T-helper 1 cell treated with Interleukin-12 subunit alpha and Interleukin-12 subunit beta and Interleukin-4 antibody, amounts not matched to agents 30 μg/mL and 1 μg/mL, for 36 hours (primary cell): ENCODE data around the gene GPC4.

ENCODE experiments used
- H3K27ac Mint-ChIP-seq: one replicate; pipeline ENCODE4 v1.8.0; 2021; ENCODE audit warnings: mild to moderate bottlenecking, mixed read lengths
- H3K27me3 Mint-ChIP-seq: one replicate; pipeline ENCODE4 v1.8.0; 2021; ENCODE audit warnings: low read depth, mixed read lengths
- H3K36me3 Mint-ChIP-seq: one replicate; pipeline ENCODE4 v1.8.0; 2021; ENCODE audit warnings: low read depth, mixed read lengths
- H3K4me1 Mint-ChIP-seq: one replicate; pipeline ENCODE4 v1.8.0; 2021; ENCODE audit warnings: low read depth, mixed read lengths
- H3K4me3 Mint-ChIP-seq: one replicate; pipeline ENCODE4 v1.8.0; 2021; ENCODE audit warnings: mild to moderate bottlenecking, moderate library complexity, mixed read lengths
- H3K9me3 Mint-ChIP-seq: one replicate; pipeline ENCODE4 v1.8.0; 2021; ENCODE audit warnings: mixed read lengths

GPC4 gene

GRCh38 chrX:133394765-133395164 lies 20.5 kb downstream of the GPC4 start:
- no peak overlapping the region for H3K4me3 Mint-ChIP-seq
- no peaks in the 10 kb centered on the region for H3K27me3 Mint-ChIP-seq
- no peaks in the 10 kb centered on the region for H3K9me3 Mint-ChIP-seq
- H3K36me3 Mint-ChIP-seq: no peaks in the 10 kb centered on the region
- no peak overlapping the region for H3K27ac Mint-ChIP-seq
- no peaks in the 10 kb centered on the region for H3K4me1 Mint-ChIP-seq

GRCh38 chrX:133392671-133393070 lies 22.6 kb downstream of the GPC4 start:
- no peaks in the 10 kb centered on the region for H3K36me3 Mint-ChIP-seq
- H3K4me1 Mint-ChIP-seq: no peaks in the 10 kb centered on the region
- H3K27me3 Mint-ChIP-seq: no peaks in the 10 kb centered on the region
- H3K9me3 Mint-ChIP-seq: no peaks in the 10 kb centered on the region
- H3K4me3 Mint-ChIP-seq: no peak overlapping the region
- no peak overlapping the region for H3K27ac Mint-ChIP-seq

- H3K4me1 Mint-ChIP-seq: no peaks in the 10 kb centered on the region
- H3K9me3 Mint-ChIP-seq: no peaks in the 10 kb centered on the region
- H3K36me3 Mint-ChIP-seq: no peaks in the 10 kb centered on the region
- H3K27me3 Mint-ChIP-seq: no peaks in the 10 kb centered on the region
- no peak overlapping the region for H3K27ac Mint-ChIP-seq
- H3K4me3 Mint-ChIP-seq: no peak overlapping the region
Observed at GRCh38 chrX:133391111-133391510, 24.2 kb downstream of the GPC4 start.

GRCh38 chrX:133390676-133391075 lies 24.6 kb downstream of the GPC4 start:
- Mint-ChIP-seq H3K27me3 (no peaks in the 10 kb centered on the region), H3K9me3 (no peaks in the 10 kb centered on the region), H3K36me3 (no peaks in the 10 kb centered on the region), H3K4me3 (no peak overlapping the region), H3K4me1 (no peaks in the 10 kb centered on the region), H3K27ac (no peak overlapping the region)

DNA sequence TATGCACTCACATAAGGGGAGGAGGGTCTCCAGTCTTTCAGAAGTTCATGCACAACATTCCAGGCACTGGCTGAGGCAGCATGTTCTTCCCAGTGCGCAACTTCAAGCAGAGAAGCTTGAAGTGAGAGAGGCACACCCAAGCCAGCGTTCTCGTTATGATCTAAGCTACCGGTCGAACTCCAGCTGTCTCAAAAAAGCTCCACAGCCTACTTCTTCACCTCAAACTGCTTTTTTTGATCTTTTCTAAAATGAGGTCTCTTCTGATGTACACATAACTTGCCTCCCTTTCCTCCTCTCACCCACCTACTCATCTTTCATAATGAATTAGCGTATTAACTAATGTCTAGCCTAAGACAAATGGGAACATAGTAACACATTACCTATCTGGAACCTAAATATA lies 25.3 kb downstream of the GPC4 start:
- Mint-ChIP-seq H3K27ac (no peak overlapping the region), H3K9me3 (no peaks in the 10 kb centered on the region), H3K4me1 (no peaks in the 10 kb centered on the region), H3K4me3 (no peak overlapping the region), H3K27me3 (no peaks in the 10 kb centered on the region), H3K36me3 (no peaks in the 10 kb centered on the region)

DNA sequence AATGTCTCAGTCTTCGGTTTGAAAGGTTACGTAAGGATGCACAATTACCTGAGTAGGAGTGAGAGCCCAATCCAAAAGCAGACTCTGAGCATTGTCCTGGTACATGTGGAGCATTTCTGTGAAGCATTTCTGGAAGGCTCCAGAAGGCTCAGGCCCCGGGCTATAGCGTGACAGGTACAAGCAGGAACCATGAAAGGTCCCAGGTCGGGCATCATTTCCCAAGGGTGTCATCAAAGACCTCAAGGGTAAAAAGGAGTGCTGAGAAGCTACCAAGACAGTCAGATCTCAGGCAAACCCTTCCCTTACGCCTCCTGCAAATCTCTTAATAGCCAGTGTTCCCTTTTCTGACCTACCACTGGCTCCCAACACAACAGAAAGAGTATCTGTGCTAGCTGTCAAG lies 30.8 kb downstream of the GPC4 start:
- H3K9me3 Mint-ChIP-seq: no peaks in the 10 kb centered on the region

DNA sequence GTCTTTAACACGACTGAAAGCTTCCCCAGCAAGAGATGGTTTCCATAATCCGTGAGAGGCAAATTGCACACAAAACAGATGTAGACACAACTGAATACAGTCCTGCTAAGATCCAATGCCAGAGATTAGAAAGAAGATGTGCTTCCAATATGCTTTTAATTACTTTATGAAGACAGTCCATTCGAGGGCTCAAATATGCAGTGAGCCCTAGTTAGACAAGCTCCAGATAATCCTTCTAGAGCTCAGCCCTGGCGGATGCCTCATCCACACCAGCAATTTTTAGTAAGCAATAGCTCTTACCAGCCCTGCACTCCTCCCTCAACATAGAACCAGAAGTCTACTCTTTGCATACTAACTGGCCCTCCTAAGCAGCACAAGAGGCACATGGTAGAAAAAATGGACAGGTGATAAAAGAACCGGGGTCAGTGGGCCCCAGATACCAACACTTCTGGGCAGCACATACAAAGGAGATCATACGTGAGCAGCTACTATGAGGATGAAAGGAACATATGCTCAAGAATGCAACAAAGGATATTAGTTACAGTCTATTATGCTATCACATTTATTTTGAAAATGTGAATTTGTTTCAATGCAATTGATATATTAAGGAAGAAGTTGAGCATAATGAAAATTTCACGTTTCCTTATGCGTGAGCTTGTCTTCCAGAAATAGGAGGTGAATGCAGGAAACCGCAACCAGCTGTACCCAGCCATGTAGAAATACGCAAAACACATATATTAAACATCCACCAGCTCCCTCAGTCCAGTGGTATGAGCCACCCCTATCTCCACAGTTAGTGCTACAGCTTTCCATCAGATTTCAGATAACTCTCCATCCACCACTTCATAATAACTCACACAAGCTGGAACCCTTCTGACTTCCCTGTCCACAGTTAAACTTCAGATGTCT lies 34.3 kb downstream of the GPC4 start:
- no peaks in the 10 kb centered on the region for H3K4me1 Mint-ChIP-seq
- H3K27ac Mint-ChIP-seq: no peak overlapping the region
- H3K9me3 Mint-ChIP-seq: no peaks in the 10 kb centered on the region
- H3K36me3 Mint-ChIP-seq: no peaks in the 10 kb centered on the region
- no peak overlapping the region for H3K4me3 Mint-ChIP-seq
- no peaks in the 10 kb centered on the region for H3K27me3 Mint-ChIP-seq

More for the DNA sequence above, 30.8 kb downstream of the GPC4 start:
- Mint-ChIP-seq H3K27ac (no peak overlapping the region), H3K4me3 (no peak overlapping the region), H3K4me1 (no peaks in the 10 kb centered on the region), H3K27me3 (no peaks in the 10 kb centered on the region), H3K36me3 (no peaks in the 10 kb centered on the region)

DNA sequence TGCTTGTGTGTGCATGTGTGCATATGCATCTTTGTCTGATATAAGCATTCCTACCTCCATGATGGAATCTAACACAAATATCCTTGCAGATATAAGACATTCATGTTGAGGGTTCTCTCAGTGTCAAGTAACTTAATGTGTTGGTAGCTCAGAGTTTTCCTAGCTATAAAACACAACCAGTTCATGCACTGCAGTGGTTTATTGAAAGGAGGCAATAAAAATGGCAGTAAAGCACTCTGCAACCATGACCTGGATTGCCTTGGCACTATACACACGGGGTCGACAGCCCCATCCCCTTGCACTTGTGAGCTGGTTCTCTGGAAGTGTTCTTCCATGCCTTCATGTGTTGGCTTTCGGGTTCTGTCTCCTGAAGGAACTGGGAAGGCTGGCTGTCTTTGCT lies 38.9 kb downstream of the GPC4 start:
- Mint-ChIP-seq H3K4me1 (no peaks in the 10 kb centered on the region), H3K9me3 (no peaks in the 10 kb centered on the region), H3K27ac (no peak overlapping the region), H3K4me3 (no peak overlapping the region), H3K27me3 (peaks cover 4% of the 10 kb centered on the region), H3K36me3 (no peaks in the 10 kb centered on the region)

GRCh38 chrX:133375615-133376340 lies 39.5 kb downstream of the GPC4 start:
- Mint-ChIP-seq H3K27me3 (peaks cover 4% of the 10 kb centered on the region), H3K4me1 (no peaks in the 10 kb centered on the region)

GRCh38 chrX:133374874-133375387 lies 40.4 kb downstream of the GPC4 start:
- no peaks in the 10 kb centered on the region for H3K9me3 Mint-ChIP-seq
- H3K27me3 Mint-ChIP-seq: peaks cover 4% of the 10 kb centered on the region
- no peaks in the 10 kb centered on the region for H3K36me3 Mint-ChIP-seq
- no peak overlapping the region for H3K4me3 Mint-ChIP-seq
- H3K4me1 Mint-ChIP-seq: no peaks in the 10 kb centered on the region
- H3K27ac Mint-ChIP-seq: no peak overlapping the region

More at GRCh38 chrX:133375615-133376340, 39.5 kb downstream of the GPC4 start:
- Mint-ChIP-seq H3K4me3 (no peak overlapping the region), H3K36me3 (no peaks in the 10 kb centered on the region), H3K9me3 (no peaks in the 10 kb centered on the region), H3K27ac (no peak overlapping the region)

DNA sequence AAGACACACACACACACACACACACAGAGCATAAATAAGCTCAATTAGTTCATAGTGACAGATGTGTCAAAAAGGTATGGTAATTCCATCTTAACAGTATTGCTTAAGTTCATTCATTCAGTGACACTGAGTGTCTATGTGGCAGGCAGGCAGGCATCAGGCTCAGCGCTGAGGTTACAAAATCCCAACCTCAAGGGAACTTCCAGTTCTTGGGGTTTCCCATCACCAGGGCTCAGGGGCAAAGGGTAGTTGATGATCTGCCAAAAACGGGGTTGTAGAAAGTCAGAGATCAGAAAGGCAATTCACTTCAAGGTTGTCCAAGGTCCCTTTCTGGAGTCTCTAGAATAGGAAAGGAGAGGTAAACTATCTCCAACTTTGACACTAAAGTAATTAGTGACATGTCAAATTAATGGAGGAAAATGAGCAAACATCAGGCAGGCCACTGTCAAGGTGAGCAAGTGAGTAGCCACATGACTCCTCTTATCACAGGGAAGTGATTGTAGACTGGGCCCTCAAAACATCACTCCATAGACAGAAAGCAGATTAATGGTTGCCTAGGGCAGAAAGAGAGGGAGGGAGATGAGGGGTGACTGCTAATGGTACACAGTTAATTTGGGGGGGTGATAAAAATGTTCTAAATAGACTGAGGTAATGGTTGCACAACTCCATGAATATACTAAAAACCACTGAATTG lies 41.8 kb downstream of the GPC4 start:
- no peak overlapping the region for H3K27ac Mint-ChIP-seq
- peaks cover 4% of the 10 kb centered on the region for H3K27me3 Mint-ChIP-seq
- H3K9me3 Mint-ChIP-seq: no peaks in the 10 kb centered on the region
- H3K36me3 Mint-ChIP-seq: no peaks in the 10 kb centered on the region
- no peak overlapping the region for H3K4me3 Mint-ChIP-seq
- H3K4me1 Mint-ChIP-seq: no peaks in the 10 kb centered on the region

DNA sequence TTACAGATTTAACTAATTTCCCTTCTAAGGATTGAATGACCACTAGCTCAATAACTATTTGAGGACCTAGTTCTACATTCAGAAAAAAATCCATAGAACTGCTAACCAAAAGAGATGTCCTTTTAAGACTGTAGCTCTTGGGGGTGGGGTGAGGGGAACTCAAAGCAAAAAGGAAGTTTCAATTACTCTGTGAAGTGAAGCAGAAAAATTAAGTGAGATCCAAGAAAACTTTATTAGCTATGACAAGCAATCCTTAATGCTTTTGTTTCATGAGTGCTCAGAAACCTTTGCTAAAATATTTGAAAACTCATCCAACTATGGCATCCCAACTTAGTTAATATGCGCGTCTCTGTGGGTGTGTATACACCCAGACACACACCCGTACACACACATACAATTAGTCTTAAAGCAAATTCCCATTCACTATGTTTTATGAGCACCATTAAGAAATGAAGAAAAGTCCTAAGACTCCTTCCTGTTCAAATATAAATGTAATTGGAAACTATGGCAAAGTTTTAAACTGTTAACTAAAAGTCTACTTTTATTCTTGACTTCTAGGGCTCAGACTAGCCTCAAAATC lies 44.5 kb downstream of the GPC4 start:
- Mint-ChIP-seq H3K27ac (no peak overlapping the region), H3K9me3 (no peaks in the 10 kb centered on the region), H3K4me1 (no peaks in the 10 kb centered on the region), H3K27me3 (peaks cover 4% of the 10 kb centered on the region), H3K36me3 (no peaks in the 10 kb centered on the region), H3K4me3 (no peak overlapping the region)

DNA sequence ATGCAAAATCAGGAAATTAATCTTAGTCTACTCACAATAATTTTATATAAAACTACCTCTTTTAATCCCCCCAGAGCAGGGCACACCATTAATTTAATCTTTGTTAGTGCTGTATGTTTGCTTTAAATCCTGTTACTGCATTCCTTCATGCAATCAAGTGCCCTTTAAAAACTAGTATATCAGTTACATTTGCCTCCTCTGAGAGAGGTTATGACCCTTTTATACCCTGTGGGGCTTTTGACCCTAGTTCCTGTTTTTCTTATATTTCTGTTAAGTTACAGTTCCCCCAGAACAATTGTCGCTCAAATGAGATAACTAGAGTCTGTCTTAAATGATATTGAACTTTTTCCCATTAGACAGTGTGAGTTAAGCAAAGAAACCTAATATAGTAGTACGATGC lies 46.2 kb downstream of the GPC4 start:
- Mint-ChIP-seq H3K27me3 (peaks cover 4% of the 10 kb centered on the region), H3K4me3 (no peak overlapping the region), H3K36me3 (no peaks in the 10 kb centered on the region), H3K27ac (no peak overlapping the region), H3K4me1 (no peaks in the 10 kb centered on the region), H3K9me3 (no peaks in the 10 kb centered on the region)

GRCh38 chrX:133366735-133367134 lies 48.6 kb downstream of the GPC4 start:
- H3K4me1 Mint-ChIP-seq: no peaks in the 10 kb centered on the region
- H3K4me3 Mint-ChIP-seq: no peak overlapping the region
- no peak overlapping the region for H3K27ac Mint-ChIP-seq
- no peaks in the 10 kb centered on the region for H3K36me3 Mint-ChIP-seq
- no peaks in the 10 kb centered on the region for H3K27me3 Mint-ChIP-seq
- H3K9me3 Mint-ChIP-seq: no peaks in the 10 kb centered on the region
